K562 (cell line): ENCODE measurements around the gene DUSP21. TPM values are rescaled to one million over a fixed set of nuclear protein-coding genes. Genes with fewer than 3 reads are reported as not detected.

Experiments used
- C11orf30 ChIP-seq: fragments of 450-650 bp; IDR thresholded peaks from 2 replicates; pipeline ENCODE4 v1.6.1; 2016; ENCODE audit warnings: low read depth, mild to moderate bottlenecking
- CAMTA2 ChIP-seq: fragments of 250-450 bp; sonication (Bioruptor Pico); conservative IDR thresholded peaks from 2 replicates; pipeline ENCODE4 v1.5.1; 2022
- MAX ChIP-seq: sonication (generic); formaldehyde crosslinking; IDR thresholded peaks from 2 replicates; pipeline ENCODE4 v1.9.0; 2022; ENCODE audit warnings: mild to moderate bottlenecking, missing genetic modification reagents
- REST ChIP-seq, 2 experiments: fragments of 450-650 bp; formaldehyde crosslinking in 1 of 2; IDR thresholded peaks; 2 replicates each; pipeline versions ENCODE4 v1.4.0 to v1.6.1; 2014 to 2020; ENCODE audit warnings: mild to moderate bottlenecking in 2 of 2, borderline replicate concordance in 1 of 2, low read depth in 1 of 2
- SMC3 ChIP-seq: conservative IDR thresholded peaks from 2 replicates; pipeline ENCODE4 v1.6.1; 2011; ENCODE audit warnings: low read depth, low read length, improper control_type of control experiment; ENCODE audit not compliant: insufficient read depth
- polyA plus RNA-seq, 8 experiments: library from polyadenylated mRNA; depleted of rRNA in 4 of 8; stranded (reverse) in 5 of 8; unstranded in 3 of 8; fragments of >200 nt; fragmentation: Nextera tagmentation in 2 of 8; fragmentation: Illumina TruSeq in 1 of 8; extraction: Ambion mirVana in 2 of 8; extraction: Trizol in 1 of 8; gene quantifications; 2 replicates each; pipeline versions ENCODE4 v1.2.1 to v1.2.3, GENCODE V29; 2011 to 2014; ENCODE audit warnings: inconsistent platforms in 1 of 8, missing spikeins in 1 of 8
- total RNA-seq, 7 experiments: library from RNA; depleted of rRNA in 6 of 7; stranded (reverse); fragments of >200 nt in 6 of 7; fragmentation: Illumina TruSeq in 2 of 7; extraction: Trizol in 2 of 7; gene quantifications; 2 replicates each; pipeline versions ENCODE4 v1.2.1 to v1.2.3, GENCODE V29; 2011 to 2021; ENCODE audit warnings: low replicate concordance in 1 of 7
- TF ChIP-seq, protein P1 (sequence below): fragments of 450-650 bp; IDR thresholded peaks from 2 replicates; pipeline ENCODE4 v1.6.1; 2016; ENCODE audit warnings: mild to moderate bottlenecking, moderate library complexity

Gene DUSP21
- total and polyA plus RNA-seq, 9 of the 15 experiments (the other 6 are each of a cell fraction or from before 2014, with no cell fraction given) = 0.14 to 2.5 (median 1.3) TPM

GRCh38 chrX:44871114-44871645 is 27.4 kb downstream of the DUSP21 start (continued):
- TF ChIP-seq REST (IDR thresholded peaks at IDR 0.05; ENCODE audit: borderline replicate concordance) (peak; percentile 41), REST (CRISPR knock-in tag; IDR thresholded peaks at IDR 0.05; ENCODE audit: low read depth) (no peak), C11orf30 (0 out of 2 replicates have a peak, but pooled peaks have one; percentile 6), MAX (CRISPR knock-in tag) (0 out of 2 replicates have a peak, but pooled peaks have one; percentile 25), SMC3 (no peak), CAMTA2 (CRISPR knock-in tag) (no peak)
- TF ChIP-seq, protein P1, sequence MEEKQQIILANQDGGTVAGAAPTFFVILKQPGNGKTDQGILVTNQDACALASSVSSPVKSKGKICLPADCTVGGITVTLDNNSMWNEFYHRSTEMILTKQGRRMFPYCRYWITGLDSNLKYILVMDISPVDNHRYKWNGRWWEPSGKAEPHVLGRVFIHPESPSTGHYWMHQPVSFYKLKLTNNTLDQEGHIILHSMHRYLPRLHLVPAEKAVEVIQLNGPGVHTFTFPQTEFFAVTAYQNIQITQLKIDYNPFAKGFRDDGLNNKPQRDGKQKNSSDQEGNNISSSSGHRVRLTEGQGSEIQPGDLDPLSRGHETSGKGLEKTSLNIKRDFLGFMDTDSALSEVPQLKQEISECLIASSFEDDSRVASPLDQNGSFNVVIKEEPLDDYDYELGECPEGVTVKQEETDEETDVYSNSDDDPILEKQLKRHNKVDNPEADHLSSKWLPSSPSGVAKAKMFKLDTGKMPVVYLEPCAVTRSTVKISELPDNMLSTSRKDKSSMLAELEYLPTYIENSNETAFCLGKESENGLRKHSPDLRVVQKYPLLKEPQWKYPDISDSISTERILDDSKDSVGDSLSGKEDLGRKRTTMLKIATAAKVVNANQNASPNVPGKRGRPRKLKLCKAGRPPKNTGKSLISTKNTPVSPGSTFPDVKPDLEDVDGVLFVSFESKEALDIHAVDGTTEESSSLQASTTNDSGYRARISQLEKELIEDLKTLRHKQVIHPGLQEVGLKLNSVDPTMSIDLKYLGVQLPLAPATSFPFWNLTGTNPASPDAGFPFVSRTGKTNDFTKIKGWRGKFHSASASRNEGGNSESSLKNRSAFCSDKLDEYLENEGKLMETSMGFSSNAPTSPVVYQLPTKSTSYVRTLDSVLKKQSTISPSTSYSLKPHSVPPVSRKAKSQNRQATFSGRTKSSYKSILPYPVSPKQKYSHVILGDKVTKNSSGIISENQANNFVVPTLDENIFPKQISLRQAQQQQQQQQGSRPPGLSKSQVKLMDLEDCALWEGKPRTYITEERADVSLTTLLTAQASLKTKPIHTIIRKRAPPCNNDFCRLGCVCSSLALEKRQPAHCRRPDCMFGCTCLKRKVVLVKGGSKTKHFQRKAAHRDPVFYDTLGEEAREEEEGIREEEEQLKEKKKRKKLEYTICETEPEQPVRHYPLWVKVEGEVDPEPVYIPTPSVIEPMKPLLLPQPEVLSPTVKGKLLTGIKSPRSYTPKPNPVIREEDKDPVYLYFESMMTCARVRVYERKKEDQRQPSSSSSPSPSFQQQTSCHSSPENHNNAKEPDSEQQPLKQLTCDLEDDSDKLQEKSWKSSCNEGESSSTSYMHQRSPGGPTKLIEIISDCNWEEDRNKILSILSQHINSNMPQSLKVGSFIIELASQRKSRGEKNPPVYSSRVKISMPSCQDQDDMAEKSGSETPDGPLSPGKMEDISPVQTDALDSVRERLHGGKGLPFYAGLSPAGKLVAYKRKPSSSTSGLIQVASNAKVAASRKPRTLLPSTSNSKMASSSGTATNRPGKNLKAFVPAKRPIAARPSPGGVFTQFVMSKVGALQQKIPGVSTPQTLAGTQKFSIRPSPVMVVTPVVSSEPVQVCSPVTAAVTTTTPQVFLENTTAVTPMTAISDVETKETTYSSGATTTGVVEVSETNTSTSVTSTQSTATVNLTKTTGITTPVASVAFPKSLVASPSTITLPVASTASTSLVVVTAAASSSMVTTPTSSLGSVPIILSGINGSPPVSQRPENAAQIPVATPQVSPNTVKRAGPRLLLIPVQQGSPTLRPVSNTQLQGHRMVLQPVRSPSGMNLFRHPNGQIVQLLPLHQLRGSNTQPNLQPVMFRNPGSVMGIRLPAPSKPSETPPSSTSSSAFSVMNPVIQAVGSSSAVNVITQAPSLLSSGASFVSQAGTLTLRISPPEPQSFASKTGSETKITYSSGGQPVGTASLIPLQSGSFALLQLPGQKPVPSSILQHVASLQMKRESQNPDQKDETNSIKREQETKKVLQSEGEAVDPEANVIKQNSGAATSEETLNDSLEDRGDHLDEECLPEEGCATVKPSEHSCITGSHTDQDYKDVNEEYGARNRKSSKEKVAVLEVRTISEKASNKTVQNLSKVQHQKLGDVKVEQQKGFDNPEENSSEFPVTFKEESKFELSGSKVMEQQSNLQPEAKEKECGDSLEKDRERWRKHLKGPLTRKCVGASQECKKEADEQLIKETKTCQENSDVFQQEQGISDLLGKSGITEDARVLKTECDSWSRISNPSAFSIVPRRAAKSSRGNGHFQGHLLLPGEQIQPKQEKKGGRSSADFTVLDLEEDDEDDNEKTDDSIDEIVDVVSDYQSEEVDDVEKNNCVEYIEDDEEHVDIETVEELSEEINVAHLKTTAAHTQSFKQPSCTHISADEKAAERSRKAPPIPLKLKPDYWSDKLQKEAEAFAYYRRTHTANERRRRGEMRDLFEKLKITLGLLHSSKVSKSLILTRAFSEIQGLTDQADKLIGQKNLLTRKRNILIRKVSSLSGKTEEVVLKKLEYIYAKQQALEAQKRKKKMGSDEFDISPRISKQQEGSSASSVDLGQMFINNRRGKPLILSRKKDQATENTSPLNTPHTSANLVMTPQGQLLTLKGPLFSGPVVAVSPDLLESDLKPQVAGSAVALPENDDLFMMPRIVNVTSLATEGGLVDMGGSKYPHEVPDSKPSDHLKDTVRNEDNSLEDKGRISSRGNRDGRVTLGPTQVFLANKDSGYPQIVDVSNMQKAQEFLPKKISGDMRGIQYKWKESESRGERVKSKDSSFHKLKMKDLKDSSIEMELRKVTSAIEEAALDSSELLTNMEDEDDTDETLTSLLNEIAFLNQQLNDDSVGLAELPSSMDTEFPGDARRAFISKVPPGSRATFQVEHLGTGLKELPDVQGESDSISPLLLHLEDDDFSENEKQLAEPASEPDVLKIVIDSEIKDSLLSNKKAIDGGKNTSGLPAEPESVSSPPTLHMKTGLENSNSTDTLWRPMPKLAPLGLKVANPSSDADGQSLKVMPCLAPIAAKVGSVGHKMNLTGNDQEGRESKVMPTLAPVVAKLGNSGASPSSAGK = peak; percentile 43; the same call in 1 of the 2 replicates
